Activated CD4-positive, alpha-beta T cell treated with anti-CD3 and anti-CD28 coated beads, Interleukin-2, amount 50 U/mL, for 4 hours (primary cell): ENCODE data around the gene AGPS.

ENCODE experiments used
- DNase-seq, 2 experiments: peaks; one replicate each; pipeline ENCODE4 v3.0.0-alpha.2; 2020

The AGPS gene

GRCh38 chr2:177553176-177553884 lies 160.8 kb downstream of the AGPS start:
- DNase-seq, result no peak

DNA sequence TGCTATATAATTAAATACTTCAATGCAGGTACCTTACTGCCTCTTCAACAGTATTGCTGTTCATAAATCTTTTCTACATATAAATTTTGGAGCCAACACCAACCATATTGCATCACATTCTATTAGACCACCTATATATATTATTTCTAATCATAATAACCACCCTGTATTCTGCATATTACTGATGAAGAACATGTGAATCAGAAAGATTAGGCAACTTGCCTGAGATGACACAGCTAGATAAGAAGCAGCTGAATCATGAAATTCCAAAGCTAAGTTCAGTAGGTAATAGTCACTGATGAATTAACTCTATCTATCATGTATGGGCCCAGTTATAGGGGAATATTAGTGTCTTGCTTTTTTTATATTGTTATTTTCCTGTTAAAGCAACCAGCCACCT lies 161.8 kb downstream of the AGPS start:
- no peak for DNase-seq

- no peak for DNase-seq
Measured at GRCh38 chr2:177556153-177556552, 163.6 kb downstream of the AGPS start.

DNA sequence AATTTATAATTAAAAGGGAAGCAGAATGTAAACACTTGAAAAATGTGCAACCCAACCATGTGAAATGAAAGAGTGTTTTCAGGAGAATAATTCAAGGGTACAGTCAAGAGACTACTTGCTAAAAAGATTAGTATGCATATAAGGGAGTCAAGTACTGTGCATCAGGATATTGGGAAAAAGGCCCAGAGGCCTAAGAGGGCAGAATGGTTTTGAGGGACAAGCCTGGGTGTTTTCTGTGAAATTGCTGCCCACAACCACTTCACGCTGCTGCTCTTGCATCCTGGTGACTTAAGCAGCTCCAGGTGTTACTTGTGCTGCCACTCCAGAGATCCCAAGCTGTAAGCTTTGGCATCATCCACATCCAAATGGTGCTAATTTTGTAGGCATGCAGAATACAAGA lies 165.2 kb downstream of the AGPS start:
- DNase-seq, result no peak

GRCh38 chr2:177559638-177560037 lies 167.1 kb downstream of the AGPS start:
- no peak for DNase-seq

DNA sequence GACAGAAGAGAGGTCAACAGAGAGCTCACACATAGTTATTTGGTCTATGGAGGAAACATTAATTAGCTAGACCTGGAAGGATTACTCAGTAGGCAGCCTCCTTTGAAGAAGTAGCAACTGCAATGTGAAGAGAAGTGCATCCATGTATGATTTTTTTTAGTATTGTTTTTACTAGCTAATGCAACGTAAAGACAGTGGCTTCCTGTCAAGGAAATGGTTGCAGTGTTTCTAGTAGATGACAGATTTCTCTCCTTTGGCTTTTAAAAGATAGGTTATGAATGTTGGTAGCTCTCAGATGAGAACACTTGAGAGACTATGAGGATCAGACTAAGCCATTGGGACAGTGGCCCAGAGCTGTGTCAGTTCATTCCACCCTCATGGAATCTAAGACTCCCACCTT lies 175.8 kb downstream of the AGPS start:
- DNase-seq, result no peak

DNA sequence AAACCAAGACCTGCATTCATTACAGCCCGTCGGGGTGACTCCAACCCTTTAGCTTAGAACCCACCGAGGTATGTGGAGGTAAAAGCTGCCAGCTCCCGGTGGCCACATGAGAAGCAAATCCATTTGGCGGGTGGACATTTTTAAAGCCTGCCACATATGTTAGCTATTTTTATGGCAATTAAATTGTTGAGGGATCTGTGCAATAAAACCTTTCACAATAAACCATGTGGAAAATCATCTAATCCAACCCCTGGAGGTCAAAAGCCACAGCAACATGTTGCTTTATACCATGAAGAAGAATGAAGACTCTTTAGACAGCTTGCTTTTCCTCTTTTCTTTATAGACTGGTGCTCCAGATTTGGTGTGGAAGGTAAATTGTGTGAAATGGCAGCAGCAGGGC lies 176.3 kb downstream of the AGPS start:
- no peak for DNase-seq

DNA sequence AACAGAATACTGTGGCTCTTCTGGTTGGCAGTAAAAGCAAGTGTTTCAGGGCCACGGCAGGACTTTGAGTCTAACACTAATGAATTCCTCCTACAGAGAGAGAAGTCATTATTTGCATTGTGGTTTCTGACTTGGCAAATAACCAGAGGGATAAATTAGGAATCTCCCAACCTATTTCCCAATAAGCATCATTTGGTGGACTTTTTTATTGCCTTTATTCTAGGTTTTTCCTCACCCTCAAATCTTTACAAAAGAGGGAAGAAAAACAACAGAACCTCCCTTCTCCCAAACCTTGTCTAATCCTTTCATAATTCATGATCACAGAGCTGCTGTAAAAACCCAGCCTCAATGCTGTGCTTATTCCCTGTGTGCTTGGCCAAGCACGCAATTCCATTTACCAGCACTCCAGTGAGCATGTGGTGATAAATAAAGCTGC lies 179.7 kb downstream of the AGPS start:
- DNase-seq, result no peak

GRCh38 chr2:177573120-177573519 lies 180.5 kb downstream of the AGPS start:
- DNase-seq, result no peak

DNA sequence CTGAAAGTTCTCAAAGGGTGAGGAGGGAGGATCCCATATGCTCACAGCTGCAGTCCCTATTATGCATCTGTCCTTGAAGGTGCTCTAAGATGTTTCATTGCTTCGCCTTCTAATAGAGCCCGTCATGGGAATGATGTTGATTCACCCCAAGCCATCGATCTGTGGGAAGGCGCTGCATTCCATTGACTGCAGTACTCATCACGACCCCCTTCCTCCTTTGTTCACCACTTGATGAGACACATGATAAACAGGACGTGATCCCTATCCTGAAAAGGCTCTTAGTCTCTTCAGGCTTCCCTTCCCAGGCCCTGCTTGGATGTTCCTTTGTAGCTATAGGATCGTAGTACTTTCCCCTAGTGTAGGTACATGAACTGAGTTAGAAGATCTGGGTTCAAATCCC lies 181.8 kb downstream of the AGPS start:
- no peak for DNase-seq

- no peak for DNase-seq
Measured at GRCh38 chr2:177575358-177575757, 182.8 kb downstream of the AGPS start.

DNA sequence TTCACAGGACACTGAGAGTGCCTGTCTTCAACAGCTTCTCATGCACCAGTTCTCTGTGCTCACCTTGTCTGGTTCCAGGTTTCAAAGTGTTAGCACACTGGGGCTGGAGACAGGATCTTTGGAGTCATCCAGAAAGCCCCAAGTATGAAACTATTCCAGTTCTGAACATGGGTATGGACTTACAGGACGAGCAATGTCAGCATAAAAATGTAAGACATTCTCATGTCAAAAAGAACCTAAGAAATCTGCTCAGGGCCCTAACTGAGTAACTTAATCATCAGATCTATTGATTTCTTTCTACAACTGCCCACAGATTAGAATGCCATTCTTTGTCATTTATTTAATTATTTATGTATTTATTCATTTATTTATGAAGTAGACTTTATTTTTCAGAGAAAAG lies 184.5 kb downstream of the AGPS start:
- no peak for DNase-seq

- DNase-seq, result no peak
Measured at GRCh38 chr2:177578454-177578853, 185.9 kb downstream of the AGPS start.

GRCh38 chr2:177579486-177580036 lies 187.0 kb downstream of the AGPS start:
- DNase-seq, result no peak

GRCh38 chr2:177582000-177582399 lies 189.4 kb downstream of the AGPS start:
- no peak for DNase-seq

- DNase-seq, result no peak
Measured at GRCh38 chr2:177584030-177584692, 191.6 kb downstream of the AGPS start.

GRCh38 chr2:177585234-177585863 lies 192.8 kb downstream of the AGPS start:
- no peak for DNase-seq

GRCh38 chr2:177586154-177586553 lies 193.6 kb downstream of the AGPS start:
- DNase-seq, result no peak

GRCh38 chr2:177587371-177587770 lies 194.8 kb downstream of the AGPS start:
- no peak for DNase-seq

- no peak for DNase-seq
Measured at GRCh38 chr2:177588671-177589070, 196.1 kb downstream of the AGPS start.

DNA sequence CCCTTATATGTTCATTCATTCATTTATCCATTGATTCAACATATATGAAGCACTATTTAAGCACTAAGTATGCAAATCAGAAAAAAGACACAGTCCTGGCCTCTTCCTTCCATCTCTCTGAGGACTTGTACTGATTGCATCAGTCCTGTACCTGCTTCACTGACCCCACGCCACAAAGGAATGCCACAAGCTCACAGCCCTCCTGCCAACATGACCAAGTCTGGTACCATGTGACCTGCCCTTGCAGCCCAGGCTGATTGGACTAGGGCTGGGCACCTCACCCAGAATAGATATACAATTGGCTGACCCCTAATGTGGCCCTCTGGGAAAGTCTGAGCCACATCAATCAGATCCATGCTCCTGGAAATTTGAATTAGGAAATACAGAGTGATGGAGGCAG lies 196.6 kb downstream of the AGPS start:
- no peak for DNase-seq

GRCh38 chr2:177592397-177592796 lies 199.8 kb downstream of the AGPS start:
- DNase-seq, result no peak

DNA sequence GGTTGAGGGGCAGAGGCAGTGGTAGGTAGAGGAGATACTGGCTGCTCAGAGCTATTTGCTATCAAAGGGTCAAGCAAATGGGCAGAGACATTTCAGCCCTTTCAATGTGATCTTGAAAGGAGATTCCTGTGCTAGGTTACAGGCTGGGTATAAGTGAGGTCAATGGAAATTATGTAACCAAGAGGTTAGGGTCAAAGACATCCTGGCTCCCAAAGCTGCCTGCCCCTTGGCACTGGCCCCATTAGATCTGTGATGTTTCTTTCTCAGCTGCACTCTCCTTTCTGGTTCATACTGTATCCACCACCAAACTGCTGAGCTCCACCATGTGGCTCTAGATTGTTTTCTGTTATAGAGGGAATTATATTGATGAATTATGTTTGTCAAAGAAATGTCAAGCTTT lies 200.4 kb downstream of the AGPS start:
- DNase-seq, result no peak

DNA sequence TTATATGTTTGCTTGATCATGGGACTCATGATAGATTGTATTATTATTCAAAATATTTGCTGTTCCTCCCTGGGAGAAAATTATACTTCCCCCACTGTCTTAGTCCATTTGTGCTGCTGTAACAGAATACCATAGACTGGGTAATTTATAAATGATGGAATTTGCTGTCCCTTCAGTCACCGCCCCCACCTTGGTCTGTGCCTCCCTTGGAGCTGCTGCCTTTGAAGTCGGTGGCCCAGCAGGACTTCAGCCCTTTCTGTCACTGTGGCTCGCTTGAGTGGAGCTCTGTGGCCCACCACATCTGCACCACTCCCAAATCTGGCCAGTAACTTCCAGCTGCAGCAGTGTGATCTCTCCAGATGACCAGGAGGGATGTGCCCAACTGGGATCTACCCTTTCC lies 200.8 kb downstream of the AGPS start:
- no peak for DNase-seq
